H1 (cell line): ENCODE results near the gene ATOH8. TPM values are rescaled to one million over a fixed set of nuclear protein-coding genes. Genes with fewer than 3 reads are reported as not detected.

Experiments used
- CTCF ChIA-PET: fragments of 300-600 bp; sonication (Branson Sonifier 250); formaldehyde crosslinking; loops from one replicate; lab custom pipeline; 2021; ENCODE audit not compliant: partially characterized antibody; lab: Charles Lee
- POLR2A ChIA-PET: fragments of 300-600 bp; sonication (Branson Sonifier 250); formaldehyde crosslinking; loops from one replicate; lab custom pipeline; 2021; ENCODE audit warnings: inconsistent platforms; ENCODE audit not compliant: partially characterized antibody; lab: Charles Lee
- DNase-seq, 2 experiments: peaks; one replicate each; pipeline versions ENCODE4 v3.0.0 to v3.0.0-alpha.2; 2010 to 2022; ENCODE audit warnings: low spot score in 2 of 2, low read depth in 1 of 2, mixed read lengths in 1 of 2
- FAIRE-seq: peaks from 2 replicates; lab custom pipeline; 2011; peaks lifted over from hg19 to GRCh38; lab: Jason Lieb, UNC
- H2AFZ ChIP-seq: 2 replicates; pipeline ENCODE4 v1.8.1; 2012; ENCODE audit warnings: low read length, inconsistent platforms
- H2AK5ac ChIP-seq: 2 replicates; pipeline ENCODE4 v1.6.1; 2013; ENCODE audit warnings: low read depth, low read length
- H2BK120ac ChIP-seq: replicated peaks from 2 replicates; pipeline ENCODE3; 2013; ENCODE audit warnings: low read depth, low read length, inconsistent platforms
- H2BK12ac ChIP-seq: 2 replicates; pipeline ENCODE4 v1.6.1; 2013; ENCODE audit warnings: low read depth, low read length
- H2BK15ac ChIP-seq: 2 replicates; pipeline ENCODE4 v1.6.1; 2013; ENCODE audit warnings: low read length
- H2BK20ac ChIP-seq: 2 replicates; pipeline ENCODE4 v1.6.1; 2013; ENCODE audit warnings: low read length
- H2BK5ac ChIP-seq: 2 replicates; pipeline ENCODE4 v1.6.1; 2013; ENCODE audit warnings: low read depth, low read length
- H3K14ac ChIP-seq: 2 replicates; pipeline ENCODE4 v1.6.1; 2013; ENCODE audit warnings: inconsistent platforms; ENCODE audit not compliant: insufficient read length
- H3K18ac ChIP-seq: 2 replicates; pipeline ENCODE4 v1.6.1; 2013; ENCODE audit warnings: low read length; ENCODE audit errors: extremely low read depth
- H3K23ac ChIP-seq: 2 replicates; pipeline ENCODE4 v1.6.1; 2013; ENCODE audit warnings: inconsistent platforms; ENCODE audit not compliant: insufficient read length
- H3K23me2 ChIP-seq: 2 replicates; pipeline ENCODE4 v1.6.1; 2013; ENCODE audit warnings: low read depth, low read length
- H3K27ac ChIP-seq: 2 replicates; pipeline ENCODE4 v1.6.1; 2011; ENCODE audit warnings: low read depth, low read length, inconsistent platforms
- H3K27me3 ChIP-seq, 4 experiments: replicated peaks in 1 of 4; 1 replicate in 1 of 4; 2 replicates in 3 of 4; pipeline versions ENCODE4 v1.6.1 to v1.8.1; 2011 to 2013; ENCODE audit warnings: low read length in 3 of 4, mild to moderate bottlenecking in 3 of 4, inconsistent platforms in 2 of 4, mixed read lengths in 2 of 4, moderate library complexity in 1 of 4; ENCODE audit not compliant: control insufficient read depth in 3 of 4, insufficient read depth in 3 of 4; ENCODE audit errors: extremely low read depth in 1 of 4
- H3K36me3 ChIP-seq, 4 experiments: 2 replicates each; pipeline versions ENCODE4 v1.6.1 to v1.8.1; 2011 to 2013; ENCODE audit warnings: mild to moderate bottlenecking in 4 of 4, low read length in 3 of 4, moderate library complexity in 2 of 4, control low read depth in 1 of 4, inconsistent platforms in 1 of 4; ENCODE audit not compliant: insufficient read depth in 4 of 4, control insufficient read depth in 2 of 4
- H3K4ac ChIP-seq: replicated peaks from 2 replicates; pipeline ENCODE3; 2013; ENCODE audit warnings: low read length, low read depth, mixed read lengths, inconsistent platforms; ENCODE audit not compliant: insufficient read length
- H3K4me1 ChIP-seq, 4 experiments: replicated peaks in 1 of 4; 1 replicate in 1 of 4; 2 replicates in 3 of 4; pipeline versions ENCODE4 v1.6.1 to v1.8.1; 2011 to 2013; ENCODE audit warnings: low read length in 3 of 4, inconsistent platforms in 2 of 4, mixed read lengths in 1 of 4; ENCODE audit not compliant: insufficient read depth in 4 of 4, control insufficient read depth in 3 of 4
- H3K4me2 ChIP-seq, 2 experiments: 2 replicates each; pipeline versions ENCODE4 v1.6.1 to v1.8.1; 2011 to 2013; ENCODE audit warnings: low read depth in 2 of 2, low read length in 2 of 2, control low read depth in 1 of 2, inconsistent platforms in 1 of 2, mild to moderate bottlenecking in 1 of 2; ENCODE audit not compliant: insufficient read depth in 1 of 2
- H3K4me3 ChIP-seq, 4 experiments: fragments of 200-600, 300-600 bp in 1 of 4; sonication (generic), shearing (Covaris generic), sonication (Bioruptor Twin) in 1 of 4; 2 replicates each; pipeline versions ENCODE4 v1.5.1 to v1.8.1; 2011 to 2016; ENCODE audit warnings: low read length in 4 of 4, low read depth in 3 of 4, control low read depth in 2 of 4, inconsistent platforms in 2 of 4, mild to moderate bottlenecking in 2 of 4, mixed read lengths in 1 of 4, moderate library complexity in 1 of 4; ENCODE audit not compliant: insufficient read depth in 2 of 4; ENCODE audit errors: extremely low read depth in 1 of 4
- H3K56ac ChIP-seq: replicated peaks from 2 replicates; pipeline ENCODE3; 2013; ENCODE audit warnings: low read depth, mild to moderate bottlenecking, mixed read lengths, low read length, inconsistent platforms; ENCODE audit not compliant: insufficient read length
- H3K79me1 ChIP-seq: 2 replicates; pipeline ENCODE4 v1.6.1; 2013; ENCODE audit warnings: low read depth, low read length, control low read depth
- H3K79me2 ChIP-seq, 2 experiments: 2 replicates each; pipeline versions ENCODE4 v1.6.1 to v1.8.1; 2012 to 2013; ENCODE audit warnings: low read length in 2 of 2, mild to moderate bottlenecking in 2 of 2, inconsistent platforms in 1 of 2; ENCODE audit not compliant: insufficient read depth in 2 of 2, control insufficient read depth in 1 of 2
- H3K9ac ChIP-seq, 4 experiments: replicated peaks in 1 of 4; 1 replicate in 1 of 4; 2 replicates in 3 of 4; pipeline versions ENCODE4 v1.6.1 to v1.8.1; 2011 to 2013; ENCODE audit warnings: low read depth in 3 of 4, low read length in 3 of 4, control low read depth in 2 of 4, mild to moderate bottlenecking in 2 of 4, moderate library complexity in 2 of 4, inconsistent platforms in 1 of 4; ENCODE audit errors: extremely low read depth in 1 of 4
- H3K9me3 ChIP-seq, 2 experiments: 2 replicates each; pipeline versions ENCODE4 v1.6.1 to v1.8.1; 2012 to 2013; ENCODE audit warnings: mild to moderate bottlenecking in 2 of 2, moderate library complexity in 2 of 2, control low read depth in 1 of 2, inconsistent platforms in 1 of 2, low read depth in 1 of 2, low read length in 1 of 2, mixed read lengths in 1 of 2; ENCODE audit not compliant: insufficient read depth in 2 of 2
- H4K20me1 ChIP-seq, 2 experiments: replicated peaks in 1 of 2; 2 replicates each; pipeline versions ENCODE3 to v1.8.1; 2011 to 2013; ENCODE audit warnings: inconsistent platforms in 2 of 2, low read length in 2 of 2, mild to moderate bottlenecking in 1 of 2; ENCODE audit not compliant: insufficient read depth in 2 of 2, control insufficient read depth in 1 of 2
- H4K5ac ChIP-seq: 2 replicates; pipeline ENCODE4 v1.6.1; 2013; ENCODE audit warnings: low read length, low read depth, mixed read lengths, inconsistent platforms; ENCODE audit not compliant: insufficient read length
- H4K8ac ChIP-seq: 2 replicates; pipeline ENCODE4 v1.8.0; 2013; ENCODE audit warnings: mild to moderate bottlenecking, moderate library complexity, low read length, inconsistent platforms; ENCODE audit not compliant: insufficient read depth; ENCODE audit errors: extremely low read depth
- H4K91ac ChIP-seq: replicated peaks from 2 replicates; pipeline ENCODE3; 2013; ENCODE audit warnings: low read length, mixed read lengths, inconsistent platforms; ENCODE audit not compliant: insufficient read length
- BACH1 ChIP-seq: IDR thresholded peaks from 2 replicates; pipeline ENCODE4 v1.6.1; 2012; ENCODE audit warnings: low read length, improper control_type of control experiment
- YY1 ChIP-seq: IDR thresholded peaks from 2 replicates; pipeline ENCODE4 v1.6.1; 2011; ENCODE audit warnings: low read depth, mild to moderate bottlenecking, low read length
- ZNF274 ChIP-seq: IDR thresholded peaks from 2 replicates; pipeline ENCODE4 v1.7.0; 2012; ENCODE audit warnings: low read length, borderline replicate concordance; ENCODE audit errors: extremely low read depth
- WGBS, 2 experiments: shearing (Covaris generic) in 1 of 2; methylation state at CpG; one replicate each; pipeline versions ENCODE4 v1.1.6 to v1.1.7; 2013 to 2015; ENCODE audit warnings: low lambda C conversion rate in 2 of 2, mixed read lengths in 2 of 2, inconsistent platforms in 1 of 2, low coverage in 1 of 2, missing lambda C conversion rate in 1 of 2; ENCODE audit not compliant: insufficient replicate concordance in 2 of 2, insufficient coverage in 1 of 2, insufficient read length in 1 of 2; ENCODE audit errors: extremely low coverage in 1 of 2, missing lambda C conversion rate in 1 of 2; 5-methylcytosine and 5-hydroxymethylcytosine counted together
- polyA plus RNA-seq, 7 experiments: library from polyadenylated mRNA; depleted of rRNA in 3 of 7; stranded (reverse) in 5 of 7; unstranded in 2 of 7; fragments of >200 nt in 5 of 7; fragments of 200-250 nt in 2 of 7; gene quantifications; 1 replicate in 5 of 7; 2 replicates in 1 of 7; 4 replicates in 1 of 7; pipeline versions ENCODE4 v1.2.1 to v1.2.3, GENCODE V29; 2011 to 2013; ENCODE audit warnings: missing spikeins in 2 of 7, mixed read lengths in 2 of 7
- total RNA-seq: library from RNA; stranded (reverse); fragmentation: NEBNext Ultra II Directional; extraction: Animal tissue kit (Norgen Biotek cat#: 25700); gene quantifications from 2 replicates; pipeline ENCODE4 v1.2.1, GENCODE V29; 2021

Gene ATOH8
- total and polyA plus RNA-seq, 2 of the 8 experiments (the other 6 are each of a cell fraction or from before 2014, with no cell fraction given): 0.50 to 0.53 TPM

DNA sequence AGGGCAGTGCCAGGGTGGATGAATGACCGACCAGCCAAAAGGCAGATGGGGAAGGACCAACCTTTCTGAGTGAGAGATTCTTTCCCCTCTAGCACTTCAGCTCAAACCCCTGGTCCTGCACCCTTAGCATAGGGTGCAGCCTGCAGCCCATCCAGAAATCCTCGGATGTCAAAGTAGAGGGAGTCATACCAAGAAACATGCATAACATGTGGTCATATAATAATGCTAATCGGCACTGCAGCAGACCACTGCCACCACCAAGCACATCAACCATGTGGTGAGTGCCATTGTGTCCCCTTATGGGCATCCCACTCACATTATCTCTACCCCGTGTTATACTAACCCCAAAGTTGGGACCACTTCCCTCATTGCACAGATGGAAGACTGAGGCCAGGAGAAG lies 17.7 kb downstream of the ATOH8 start:
- no peaks in the 10 kb centered on the region for H3K79me1 ChIP-seq
- H4K20me1 ChIP-seq: no peaks in the 10 kb centered on the region
- WGBS, 2 experiments: 86% methylated on average over 4 of the region's 4 CpGs; no CpG with 5 or more reads in 1 of the 2 experiments
- no peak overlapping the region for H2BK15ac ChIP-seq
- H4K8ac ChIP-seq: no peak overlapping the region
- H3K79me2 ChIP-seq: no peaks in the 10 kb centered on the region
- no peak overlapping the region for H2BK120ac ChIP-seq
- no peak overlapping the region for H3K56ac ChIP-seq
- no peak overlapping the region for H3K4me3 ChIP-seq
- no peak overlapping the region for H2BK20ac ChIP-seq
- H3K27ac ChIP-seq: no peak overlapping the region
- H2AK5ac ChIP-seq: 0 out of 2 replicates have a peak overlapping the region, but pooled peaks have one; percentile 53
- no peak overlapping the region for H3K14ac ChIP-seq
- FAIRE-seq (peak; percentile 45), DNase-seq (no peak)
- no peaks in the 10 kb centered on the region for H3K36me3 ChIP-seq
- H2BK5ac ChIP-seq: no peak overlapping the region
- peak overlapping the region; percentile 39 for H3K4ac ChIP-seq
- H3K4me2 ChIP-seq: no peak overlapping the region
- H2AFZ ChIP-seq: no peak overlapping the region
- H2BK12ac ChIP-seq: no peak overlapping the region
- no peak overlapping the region for H4K91ac ChIP-seq
- H3K18ac ChIP-seq: no peak overlapping the region
- POLR2A ChIA-PET: interaction anchor here (1.4 to 3.0 kb wide), 4 partner anchors 11 to 22 kb away, joined by 3 to 7 read pairs (median 3); partner anchors contain the start of gene ATOH8
- CTCF ChIA-PET: interaction anchor here (1.3 to 47.8 kb wide), 10 partner anchors 3 to 51 kb away, joined by 3 to 986 read pairs (median 7); partner anchors contain the start of gene ATOH8
- no peak overlapping the region for H4K5ac ChIP-seq
- peaks cover 0 to 33% (median 18%) of the 10 kb centered on the region in 4 experiments; a peak in 6 of 7 replicates for H3K27me3 ChIP-seq
- H3K23me2 ChIP-seq: no peaks in the 10 kb centered on the region
- no peak for TF ChIP-seq ZNF274
- TF ChIP-seq BACH1: no peak
- TF ChIP-seq YY1: no peak
- TF ChIP-seq, all 59 proteins: peak for 0
- H3K23ac ChIP-seq: no peak overlapping the region
- H3K9ac ChIP-seq: no peak overlapping the region
- peaks cover 0 to 42% (median 26%) of the 10 kb centered on the region in 4 experiments; a peak in 6 of 7 replicates for H3K4me1 ChIP-seq
- H3K9me3 ChIP-seq: no peaks in the 10 kb centered on the region
